ENCODE measurements around the gene PALMD. TPM values are rescaled to one million over a fixed set of nuclear protein-coding genes. Genes with fewer than 3 reads are reported as not detected.

PALMD gene
- total and polyA plus RNA-seq, 12 donors: 81.2 to 194 (median 121) TPM

DNA sequence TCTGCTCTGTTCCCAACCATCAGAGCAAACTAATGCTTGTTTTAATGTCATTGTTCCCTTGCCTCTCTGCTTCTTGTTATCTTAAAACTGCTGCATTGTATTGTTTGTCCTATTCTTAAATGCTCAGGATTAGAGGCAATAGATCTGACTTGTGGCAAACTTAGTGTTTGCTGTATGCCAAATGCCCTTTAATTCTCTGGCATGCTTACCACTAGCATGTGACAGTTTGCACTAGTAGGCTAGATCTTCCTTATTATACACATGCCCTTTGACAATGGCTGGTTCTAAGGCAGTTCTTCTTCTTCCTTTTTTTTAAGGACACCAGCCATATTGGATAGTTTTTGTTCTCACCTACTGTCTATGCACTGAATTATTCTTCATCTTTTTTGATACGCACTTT is 30.1 kb downstream of the PALMD start:
- Histone ChIP-seq H3K27me3 (no peaks in the 10 kb centered on the region), H3K9me3 (no peaks in the 10 kb centered on the region), H3K36me3 (peaks cover 0 to 100% (median 20%) of the 10 kb centered on the region in 9 donors), H3K4me1 (peaks cover 4 to 100% (median 80%) of the 10 kb centered on the region in 9 donors), H3K27ac (peak overlapping the region in 8 of 10 donors; percentile 3 to 99 (median 82)), H3K4me3 (no peak overlapping the region)
- peak in 1 of 8 donors; percentile 9 for ATAC-seq
- intact Hi-C loops (cut with DNase I): loop anchor here in 2 of 10 donors (1.0 to 10.0 kb wide), 2 partner anchors 30 to 141 kb away; partner anchors contain the start of gene PALMD (in 1 of the 2)
- TF ChIP-seq, protein P1, sequence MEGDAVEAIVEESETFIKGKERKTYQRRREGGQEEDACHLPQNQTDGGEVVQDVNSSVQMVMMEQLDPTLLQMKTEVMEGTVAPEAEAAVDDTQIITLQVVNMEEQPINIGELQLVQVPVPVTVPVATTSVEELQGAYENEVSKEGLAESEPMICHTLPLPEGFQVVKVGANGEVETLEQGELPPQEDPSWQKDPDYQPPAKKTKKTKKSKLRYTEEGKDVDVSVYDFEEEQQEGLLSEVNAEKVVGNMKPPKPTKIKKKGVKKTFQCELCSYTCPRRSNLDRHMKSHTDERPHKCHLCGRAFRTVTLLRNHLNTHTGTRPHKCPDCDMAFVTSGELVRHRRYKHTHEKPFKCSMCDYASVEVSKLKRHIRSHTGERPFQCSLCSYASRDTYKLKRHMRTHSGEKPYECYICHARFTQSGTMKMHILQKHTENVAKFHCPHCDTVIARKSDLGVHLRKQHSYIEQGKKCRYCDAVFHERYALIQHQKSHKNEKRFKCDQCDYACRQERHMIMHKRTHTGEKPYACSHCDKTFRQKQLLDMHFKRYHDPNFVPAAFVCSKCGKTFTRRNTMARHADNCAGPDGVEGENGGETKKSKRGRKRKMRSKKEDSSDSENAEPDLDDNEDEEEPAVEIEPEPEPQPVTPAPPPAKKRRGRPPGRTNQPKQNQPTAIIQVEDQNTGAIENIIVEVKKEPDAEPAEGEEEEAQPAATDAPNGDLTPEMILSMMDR (IDR thresholded peaks at IDR 0.05): no peak
- no peak for DNase-seq
- 99 to 100% methylated on average over 1 of the region's 1 CpG for WGBS, 2 donors

DNA sequence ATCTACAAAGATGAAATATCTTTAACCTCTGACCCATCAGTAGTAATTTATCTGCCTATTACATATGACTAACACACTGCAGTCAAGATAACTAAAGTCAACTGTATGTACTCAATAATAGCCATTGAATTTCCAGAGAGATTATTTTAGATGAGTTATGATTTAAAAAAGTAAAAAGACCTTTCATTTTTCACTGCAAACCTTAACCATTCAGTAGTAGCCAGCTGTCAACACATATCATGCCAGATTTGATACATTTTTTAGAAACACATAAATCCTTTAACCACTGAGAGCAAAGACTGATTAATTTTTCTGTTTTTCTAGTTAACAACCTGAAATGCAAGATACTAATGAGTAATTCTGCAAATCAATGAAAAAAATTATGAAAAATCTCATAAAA is 31.0 kb downstream of the PALMD start:
- intact Hi-C loops (cut with DNase I): loop anchor here in 1 of 10 donors (10.0 kb wide), 1 partner anchor 142 kb away; no protein-coding TSS in a partner anchor
- no peak for ATAC-seq

DNA sequence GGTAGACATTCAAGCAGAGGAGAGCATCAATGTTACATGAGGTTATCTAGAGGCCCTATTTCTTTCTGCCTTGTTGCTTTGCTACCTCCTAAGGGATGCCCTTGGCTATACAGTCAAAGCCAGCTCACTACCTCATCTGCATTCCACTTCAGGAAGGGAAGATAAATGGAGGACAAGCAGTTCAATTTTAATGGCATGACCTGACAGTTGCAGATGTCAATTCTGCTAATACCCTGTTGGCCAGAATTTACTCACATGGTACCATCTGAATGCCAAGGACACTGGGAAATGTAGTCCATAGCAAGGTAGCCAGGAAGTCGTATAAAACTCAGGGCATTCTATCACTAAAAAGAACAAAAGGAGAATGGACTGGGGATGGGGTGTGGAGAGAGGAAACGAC is 31.5 kb downstream of the PALMD start:
- Histone ChIP-seq H3K36me3 (peaks cover 0 to 100% (median 20%) of the 10 kb centered on the region in 9 donors), H3K9me3 (no peaks in the 10 kb centered on the region), H3K4me1 (peaks cover 7 to 100% (median 78%) of the 10 kb centered on the region in 9 donors), H3K4me3 (no peak overlapping the region), H3K27ac (peak overlapping the region in 9 of 10 donors; percentile 10 to 99 (median 81)), H3K27me3 (no peaks in the 10 kb centered on the region)
- TF ChIP-seq, protein P1 (IDR thresholded peaks at IDR 0.05): peak in 2 of 9 donors; percentile 12 to 18
- 77 to 79% methylated on average over 2 of the region's 2 CpGs for WGBS, 2 donors
- ATAC-seq (peak; percentile 50 to 83 (median 67)), DNase-seq (peak in 1 of 2 donors; percentile 39)
- intact Hi-C loops (cut with DNase I): loop anchor here in 1 of 10 donors (10.0 kb wide), 1 partner anchor 143 kb away; no protein-coding TSS in a partner anchor

More for the DNA sequence above, 31.0 kb downstream of the PALMD start:
- Histone ChIP-seq H3K9me3 (no peaks in the 10 kb centered on the region), H3K4me1 (peaks cover 6 to 100% (median 78%) of the 10 kb centered on the region in 9 donors), H3K4me3 (no peak overlapping the region), H3K36me3 (peaks cover 0 to 100% (median 20%) of the 10 kb centered on the region in 9 donors), H3K27me3 (no peaks in the 10 kb centered on the region), H3K27ac (peak overlapping the region in 9 of 10 donors; percentile 10 to 99 (median 81))
- no peak for DNase-seq
- TF ChIP-seq, protein P1 (IDR thresholded peaks at IDR 0.05): no peak

DNA sequence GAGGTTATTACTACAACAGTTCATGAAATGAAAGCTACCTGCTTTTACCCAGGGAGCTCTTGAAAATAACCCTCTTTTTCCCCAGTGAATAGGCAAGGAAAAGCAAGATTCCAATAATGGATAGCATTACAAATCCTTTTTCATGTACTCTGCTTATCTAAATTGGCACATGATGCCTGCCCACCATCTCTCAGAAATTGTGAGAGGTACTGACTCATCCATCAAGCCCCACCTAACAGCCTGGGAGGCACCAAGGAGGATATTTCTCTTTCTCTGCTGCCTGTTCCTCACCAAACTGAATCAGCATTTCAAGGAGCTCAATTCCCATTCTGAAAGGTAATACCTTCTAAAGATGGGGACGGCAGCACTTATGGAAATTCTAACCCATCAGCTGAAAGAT is 34.4 kb downstream of the PALMD start:
- peak overlapping the region in 8 of 10 donors; percentile 35 to 99 (median 55) for H3K27ac ChIP-seq
- intact Hi-C loops (cut with DNase I): loop anchor here in 3 of 10 donors (2.0 to 10.0 kb wide), 3 partner anchors 29 to 75 kb away; partner anchors contain the start of gene PALMD (in 1 of the 3)
- H3K9me3 ChIP-seq: no peaks in the 10 kb centered on the region
- H3K27me3 ChIP-seq: no peaks in the 10 kb centered on the region
- ATAC-seq (no peak), DNase-seq (no peak)
- TF ChIP-seq, protein P1 (IDR thresholded peaks at IDR 0.05): no peak
- peaks cover 0 to 99% (median 20%) of the 10 kb centered on the region in 9 donors for H3K36me3 ChIP-seq
- 73 to 80% methylated on average over 1 of the region's 1 CpG for WGBS, 2 donors
- no peak overlapping the region for H3K4me3 ChIP-seq
- peaks cover 7 to 98% (median 70%) of the 10 kb centered on the region in 9 donors for H3K4me1 ChIP-seq
